Tibial artery (tissue), 4 donors: ENCODE results near the gene KLHL8.

Experiments used
- DNase-seq, 2 donors: peaks; one replicate each; pipeline ENCODE4 v3.0.0-alpha.2; 2019
- H3K27ac ChIP-seq, 2 donors: fragments of 200-600 bp; sonication (generic) in 1 of 2; 1 replicate in 1 of 2; 2 replicates in 1 of 2; pipeline ENCODE4 v1.5.1; 2018 to 2019; ENCODE audit warnings: mild to moderate bottlenecking in 1 of 2
- H3K27me3 ChIP-seq, 2 donors: fragments of 200-600 bp; sonication (generic) in 1 of 2; one replicate each; pipeline versions ENCODE4 v1.5.1 to v1.6.0; 2016 to 2019
- H3K36me3 ChIP-seq, 3 donors: fragments of 200-600 bp; sonication (generic) in 2 of 3; one replicate each; pipeline ENCODE4 v1.5.1; 2016 to 2019; ENCODE audit warnings: mild to moderate bottlenecking in 2 of 3
- H3K4me1 ChIP-seq, 4 donors: fragments of 200-600 bp; sonication (generic) in 2 of 4; 1 replicate in 3 of 4; 2 replicates in 1 of 4; pipeline ENCODE4 v1.5.1; 2016 to 2019
- H3K4me3 ChIP-seq, 2 donors: fragments of 200-600 bp; sonication (generic) in 1 of 2; 1 replicate in 1 of 2; 2 replicates in 1 of 2; pipeline ENCODE4 v1.5.1; 2018 to 2019; ENCODE audit warnings: mild to moderate bottlenecking in 2 of 2
- H3K9me3 ChIP-seq, 3 donors: fragments of 200-600 bp; sonication (generic) in 1 of 3; one replicate each; pipeline ENCODE4 v1.5.1; 2016 to 2019
- CTCF ChIP-seq, 2 experiments: fragments of 200-600 bp in 1 of 2; fragments of 450-650 bp in 1 of 2; IDR thresholded peaks; one replicate each; pipeline ENCODE4 v1.5.1; 2017 to 2019; ENCODE audit warnings: antibody characterized with exemption in 2 of 2, mild to moderate bottlenecking in 1 of 2, moderate library complexity in 1 of 2
- intact Hi-C: fragments of 100-400 bp; cut with DNase I; formaldehyde crosslinking; loops from one replicate; pipeline ENCODE4 v1.15.0; 2023; ENCODE audit warnings: low total_unique reads

The KLHL8 gene

GRCh38 chr4:87239821-87240220 is 19.4 kb upstream of the KLHL8 start:
- Histone ChIP-seq H3K36me3 (no peaks in the 10 kb centered on the region), H3K27ac (no peak overlapping the region), H3K4me1 (peaks cover 0 to 3% (median 1%) of the 10 kb centered on the region in 4 donors), H3K4me3 (no peak overlapping the region), H3K9me3 (peaks cover 0 to 21% (median 12%) of the 10 kb centered on the region in 3 donors), H3K27me3 (no peaks in the 10 kb centered on the region)
- no peak for DNase-seq
- TF ChIP-seq CTCF (IDR thresholded peaks at IDR 0.05) = no peak
- intact Hi-C loops = loop anchor here (5.0 kb wide), 1 partner anchor 88 kb away; no protein-coding TSS in a partner anchor

GRCh38 chr4:87239194-87239593 is 18.8 kb upstream of the KLHL8 start:
- Histone ChIP-seq H3K36me3 (no peaks in the 10 kb centered on the region), H3K9me3 (peaks cover 0 to 21% (median 12%) of the 10 kb centered on the region in 3 donors), H3K4me1 (peaks cover 0 to 3% (median 1%) of the 10 kb centered on the region in 4 donors), H3K4me3 (no peak overlapping the region), H3K27ac (no peak overlapping the region), H3K27me3 (no peaks in the 10 kb centered on the region)
- intact Hi-C loops = loop anchor here (5.0 kb wide), 1 partner anchor 87 kb away; no protein-coding TSS in a partner anchor
- no peak for TF ChIP-seq CTCF (IDR thresholded peaks at IDR 0.05)
- no peak for DNase-seq

GRCh38 chr4:87236861-87237260 is 16.4 kb upstream of the KLHL8 start:
- peaks cover 0 to 3% (median 1%) of the 10 kb centered on the region in 4 donors for H3K4me1 ChIP-seq
- no peak for DNase-seq
- H3K9me3 ChIP-seq = no peaks in the 10 kb centered on the region
- H3K27ac ChIP-seq = no peak overlapping the region
- H3K27me3 ChIP-seq = no peaks in the 10 kb centered on the region
- H3K36me3 ChIP-seq = no peaks in the 10 kb centered on the region
- no peak for TF ChIP-seq CTCF (IDR thresholded peaks at IDR 0.05)
- H3K4me3 ChIP-seq = no peak overlapping the region
- intact Hi-C loops = loop anchor here (5.0 kb wide), 1 partner anchor 85 kb away; no protein-coding TSS in a partner anchor

GRCh38 chr4:87235020-87235671 is 14.7 kb upstream of the KLHL8 start:
- intact Hi-C loops = loop anchor here (5.0 kb wide), 1 partner anchor 83 kb away; no protein-coding TSS in a partner anchor
- peak overlapping the region; percentile 43 to 52 for H3K4me3 ChIP-seq
- TF ChIP-seq CTCF (IDR thresholded peaks at IDR 0.05) = no peak
- no peaks in the 10 kb centered on the region for H3K27me3 ChIP-seq
- H3K9me3 ChIP-seq = no peaks in the 10 kb centered on the region
- H3K4me1 ChIP-seq = peaks cover 0 to 3% (median 1%) of the 10 kb centered on the region in 4 donors
- peak overlapping the region in 1 of 2 donors; percentile 52 for H3K27ac ChIP-seq
- no peak for DNase-seq
- no peaks in the 10 kb centered on the region for H3K36me3 ChIP-seq

GRCh38 chr4:87232216-87232615 is 11.8 kb upstream of the KLHL8 start:
- intact Hi-C loops = loop anchor here (5.0 kb wide), 1 partner anchor 305 kb away; no protein-coding TSS in a partner anchor
- no peak overlapping the region for H3K27ac ChIP-seq
- no peaks in the 10 kb centered on the region for H3K27me3 ChIP-seq
- no peaks in the 10 kb centered on the region for H3K36me3 ChIP-seq
- no peak for DNase-seq
- no peaks in the 10 kb centered on the region for H3K9me3 ChIP-seq
- H3K4me3 ChIP-seq = no peak overlapping the region
- peaks cover 0 to 3% (median 1%) of the 10 kb centered on the region in 4 donors for H3K4me1 ChIP-seq
- TF ChIP-seq CTCF (IDR thresholded peaks at IDR 0.05) = no peak
